SK-N-SH treated with all-trans-retinoic acid at 6 μM for 48 hours (cell line): Measurements from ENCODE around the gene HSF2BP.

Experiments used
- BACH2 ChIP-seq: fragments of 250-450 bp; sonication (Bioruptor Pico); IDR thresholded peaks from 2 replicates; pipeline ENCODE4 v1.9.0; 2021; ENCODE audit warnings: mild to moderate bottlenecking, borderline replicate concordance
- CSDC2 ChIP-seq: fragments of 250-450 bp; sonication (Bioruptor Pico); IDR thresholded peaks from 2 replicates; pipeline ENCODE4 v1.5.0; 2020; ENCODE audit warnings: mild to moderate bottlenecking, moderate library complexity
- ESRRG ChIP-seq: fragments of 250-450 bp; sonication (Bioruptor Pico); IDR thresholded peaks from 2 replicates; pipeline ENCODE4 v1.6.1; 2021; ENCODE audit warnings: mild to moderate bottlenecking
- GLIS3 ChIP-seq: fragments of 250-450 bp; sonication (Bioruptor Pico); IDR thresholded peaks from 2 replicates; pipeline ENCODE4 v1.5.0; 2020; ENCODE audit warnings: mild to moderate bottlenecking, moderate library complexity
- ISL1 ChIP-seq: fragments of 250-450 bp; sonication (Bioruptor Pico); IDR thresholded peaks from 2 replicates; pipeline ENCODE4 v2.1.2; 2022; ENCODE audit warnings: mild to moderate bottlenecking, moderate library complexity
- TCF4 ChIP-seq: fragments of 250-450 bp; sonication (Bioruptor Pico); IDR thresholded peaks from 2 replicates; pipeline ENCODE4 v1.8.0; 2021; ENCODE audit warnings: mild to moderate bottlenecking, moderate library complexity, borderline replicate concordance
- TF ChIP-seq, protein P1 (sequence below): fragments of 250-450 bp; sonication (Bioruptor Pico); IDR thresholded peaks from 2 replicates; pipeline ENCODE4 v1.8.0; 2021; ENCODE audit warnings: low read depth, mild to moderate bottlenecking, moderate library complexity, borderline replicate concordance
- TF ChIP-seq, protein P2 (sequence below): fragments of 250-450 bp; sonication (Bioruptor Pico); IDR thresholded peaks from 2 replicates; pipeline ENCODE4 v1.8.0; 2020; ENCODE audit warnings: mild to moderate bottlenecking, moderate library complexity, borderline replicate concordance

- TF ChIP-seq CSDC2 (no peak), ISL1 (CRISPR knock-in tag) (no peak), BACH2 (CRISPR knock-in tag) (no peak), ESRRG (CRISPR knock-in tag) (no peak), GLIS3 (CRISPR knock-in tag) (no peak), TCF4 (CRISPR knock-in tag) (no peak)
- TF ChIP-seq, protein P1, sequence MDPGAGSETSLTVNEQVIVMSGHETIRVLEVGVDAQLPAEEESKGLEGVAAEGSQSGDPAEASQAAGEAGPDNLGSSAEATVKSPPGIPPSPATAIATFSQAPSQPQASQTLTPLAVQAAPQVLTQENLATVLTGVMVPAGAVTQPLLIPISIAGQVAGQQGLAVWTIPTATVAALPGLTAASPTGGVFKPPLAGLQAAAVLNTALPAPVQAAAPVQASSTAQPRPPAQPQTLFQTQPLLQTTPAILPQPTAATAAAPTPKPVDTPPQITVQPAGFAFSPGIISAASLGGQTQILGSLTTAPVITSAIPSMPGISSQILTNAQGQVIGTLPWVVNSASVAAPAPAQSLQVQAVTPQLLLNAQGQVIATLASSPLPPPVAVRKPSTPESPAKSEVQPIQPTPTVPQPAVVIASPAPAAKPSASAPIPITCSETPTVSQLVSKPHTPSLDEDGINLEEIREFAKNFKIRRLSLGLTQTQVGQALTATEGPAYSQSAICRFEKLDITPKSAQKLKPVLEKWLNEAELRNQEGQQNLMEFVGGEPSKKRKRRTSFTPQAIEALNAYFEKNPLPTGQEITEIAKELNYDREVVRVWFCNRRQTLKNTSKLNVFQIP = no peak
- TF ChIP-seq, protein P2, sequence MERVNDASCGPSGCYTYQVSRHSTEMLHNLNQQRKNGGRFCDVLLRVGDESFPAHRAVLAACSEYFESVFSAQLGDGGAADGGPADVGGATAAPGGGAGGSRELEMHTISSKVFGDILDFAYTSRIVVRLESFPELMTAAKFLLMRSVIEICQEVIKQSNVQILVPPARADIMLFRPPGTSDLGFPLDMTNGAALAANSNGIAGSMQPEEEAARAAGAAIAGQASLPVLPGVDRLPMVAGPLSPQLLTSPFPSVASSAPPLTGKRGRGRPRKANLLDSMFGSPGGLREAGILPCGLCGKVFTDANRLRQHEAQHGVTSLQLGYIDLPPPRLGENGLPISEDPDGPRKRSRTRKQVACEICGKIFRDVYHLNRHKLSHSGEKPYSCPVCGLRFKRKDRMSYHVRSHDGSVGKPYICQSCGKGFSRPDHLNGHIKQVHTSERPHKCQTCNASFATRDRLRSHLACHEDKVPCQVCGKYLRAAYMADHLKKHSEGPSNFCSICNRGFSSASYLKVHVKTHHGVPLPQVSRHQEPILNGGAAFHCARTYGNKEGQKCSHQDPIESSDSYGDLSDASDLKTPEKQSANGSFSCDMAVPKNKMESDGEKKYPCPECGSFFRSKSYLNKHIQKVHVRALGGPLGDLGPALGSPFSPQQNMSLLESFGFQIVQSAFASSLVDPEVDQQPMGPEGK (CRISPR knock-in tag) = no peak
Measured at GRCh38 chr21:43701936-43702784, 42.9 kb upstream of the HSF2BP start.
